GM20431 (cell line): Measurements from ENCODE around the gene SERPINH1.

ENCODE experiments used
- in situ Hi-C: fragments of 300-500 bp; cut with MseI, MboI; formaldehyde crosslinking; loops from one replicate; pipeline ENCODE4 v1.15.0; 2020; ENCODE audit warnings: low sequenced_read_pairs; ENCODE audit not compliant: unreplicated experiment

SERPINH1 gene

GRCh38 chr11:75562048-75562835, at the start of gene SERPINH1:
TSS of gene SERPINH1 (plus strand) at chr11:75562253. CDS start at chr11:75566350, 4,097 bp downstream.
- in situ Hi-C loops, result no loop called here

- in situ Hi-C loops, result no loop called here
These were observed 48.8 kb upstream of the SERPINH1 start for GRCh38 chr11:75513250-75513649.

GRCh38 chr11:75514596-75514995, 47.5 kb upstream of the SERPINH1 start:
- in situ Hi-C loops, result no loop called here

GRCh38 chr11:75516140-75516539, 45.9 kb upstream of the SERPINH1 start:
- in situ Hi-C loops, result no loop called here

- in situ Hi-C loops, result no loop called here
These were observed 45.2 kb upstream of the SERPINH1 start for GRCh38 chr11:75516886-75517285.

- in situ Hi-C loops, result no loop called here
These were observed 43.9 kb upstream of the SERPINH1 start for GRCh38 chr11:75518204-75518549.

GRCh38 chr11:75518771-75519653, 43.0 kb upstream of the SERPINH1 start:
- in situ Hi-C loops, result no loop called here

GRCh38 chr11:75520688-75521087, 41.4 kb upstream of the SERPINH1 start:
- in situ Hi-C loops, result no loop called here

- in situ Hi-C loops, result no loop called here
These were observed 39.6 kb upstream of the SERPINH1 start for GRCh38 chr11:75522286-75523044.

- in situ Hi-C loops, result no loop called here
These were observed 38.9 kb upstream of the SERPINH1 start for GRCh38 chr11:75523189-75523588.

GRCh38 chr11:75523811-75524664, 38.0 kb upstream of the SERPINH1 start:
- in situ Hi-C loops, result no loop called here

GRCh38 chr11:75524665-75525432, 37.2 kb upstream of the SERPINH1 start:
- in situ Hi-C loops, result loop anchor here (5.0 kb wide), 1 partner anchor 78 kb away; no protein-coding TSS in a partner anchor

- in situ Hi-C loops, result loop anchor here (5.0 kb wide), 1 partner anchor 78 kb away; no protein-coding TSS in a partner anchor
These were observed 36.4 kb upstream of the SERPINH1 start, which contains the start of gene GDPD5 for GRCh38 chr11:75525433-75526191. TSS of gene GDPD5 (minus strand) at chr11:75525941. CDS start at chr11:75477735, 48,206 bp downstream.

GRCh38 chr11:75526192-75526541, 35.9 kb upstream of the SERPINH1 start:
- in situ Hi-C loops, result loop anchor here (5.0 kb wide), 1 partner anchor 79 kb away; no protein-coding TSS in a partner anchor

GRCh38 chr11:75527130-75527529, 34.9 kb upstream of the SERPINH1 start:
- in situ Hi-C loops, result loop anchor here (5.0 kb wide), 1 partner anchor 80 kb away; no protein-coding TSS in a partner anchor

GRCh38 chr11:75527938-75528735, 33.9 kb upstream of the SERPINH1 start:
- in situ Hi-C loops, result loop anchor here (5.0 kb wide), 1 partner anchor 81 kb away; no protein-coding TSS in a partner anchor

- in situ Hi-C loops, result no loop called here
These were observed 31.5 kb upstream of the SERPINH1 start for GRCh38 chr11:75530577-75530976.
